ENCODE measurements around the gene HES6. TPM values are rescaled to one million over a fixed set of nuclear protein-coding genes. Genes with fewer than 3 reads are reported as not detected.
A peak's percentile ranks its signal among the peaks of the same experiment; 100 is the strongest.

HES6 gene
- total RNA-seq: 6.1 TPM

DNA sequence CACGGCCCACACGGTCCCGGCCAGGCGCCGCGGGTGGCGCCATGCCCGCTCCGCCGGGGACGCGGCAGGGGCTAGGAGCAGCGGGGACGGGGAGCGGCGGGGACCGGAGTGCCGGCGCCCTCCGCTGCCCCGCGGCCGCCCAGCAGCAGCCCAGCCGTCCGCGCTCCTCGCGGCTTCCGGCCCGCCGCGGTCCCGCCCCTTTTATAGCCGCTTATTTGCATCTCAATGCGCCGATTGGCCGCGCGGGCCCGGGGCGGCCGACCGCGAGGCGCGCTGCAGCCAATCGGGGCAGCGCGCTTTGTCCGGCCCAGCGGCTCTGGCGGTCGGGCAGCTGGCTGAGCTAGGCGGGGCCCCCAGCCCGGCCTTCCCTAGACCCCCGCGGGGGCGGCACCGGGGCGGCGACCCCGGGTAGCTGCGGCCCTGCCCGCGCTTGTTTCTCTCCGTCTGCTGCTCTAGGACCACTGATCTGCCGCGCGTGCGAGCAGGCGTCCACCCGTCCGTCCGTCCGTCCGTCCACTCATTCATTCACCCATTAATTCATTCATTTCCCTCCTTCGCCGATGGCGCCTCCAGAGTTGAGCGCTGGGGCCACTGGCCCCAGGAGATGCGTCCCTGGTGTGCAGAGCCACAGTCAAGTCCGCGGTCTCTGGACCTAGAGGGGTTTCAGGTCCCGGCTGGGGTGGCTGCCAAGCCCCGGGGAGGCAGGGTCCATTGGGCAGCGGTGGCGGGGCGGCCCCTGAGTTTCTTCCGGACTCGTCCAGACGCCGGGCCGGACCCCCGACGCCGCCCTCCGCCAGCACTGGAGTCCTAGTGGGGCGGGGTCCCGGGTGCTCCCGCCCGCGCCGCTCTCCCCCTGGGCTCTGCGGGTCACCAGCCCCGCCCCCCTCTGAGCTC is at the start of gene HES6:
HES6 (minus strand) TSS at position 176 of the 894 bp plus-strand sequence; CDS start at position 43, 133 bp downstream.
- ATAC-seq (peak; percentile 92), DNase-seq (ENCODE audit: low spot score) (peak; percentile 92)
- intact Hi-C loops (cut with DNase I): no loop called here

- ATAC-seq: no peak
- peak; percentile 53 for DNase-seq (ENCODE audit: low spot score)
- intact Hi-C loops (cut with DNase I): no loop called here
Observed at GRCh38 chr2:238289574-238289973, 49.7 kb upstream of the HES6 start.

- DNase-seq (ENCODE audit: low spot score) (peak; percentile 98), ATAC-seq (peak; percentile 88)
- intact Hi-C loops (cut with DNase I): no loop called here
Observed at GRCh38 chr2:238288650-238289573, 49.1 kb upstream of the HES6 start.

DNA sequence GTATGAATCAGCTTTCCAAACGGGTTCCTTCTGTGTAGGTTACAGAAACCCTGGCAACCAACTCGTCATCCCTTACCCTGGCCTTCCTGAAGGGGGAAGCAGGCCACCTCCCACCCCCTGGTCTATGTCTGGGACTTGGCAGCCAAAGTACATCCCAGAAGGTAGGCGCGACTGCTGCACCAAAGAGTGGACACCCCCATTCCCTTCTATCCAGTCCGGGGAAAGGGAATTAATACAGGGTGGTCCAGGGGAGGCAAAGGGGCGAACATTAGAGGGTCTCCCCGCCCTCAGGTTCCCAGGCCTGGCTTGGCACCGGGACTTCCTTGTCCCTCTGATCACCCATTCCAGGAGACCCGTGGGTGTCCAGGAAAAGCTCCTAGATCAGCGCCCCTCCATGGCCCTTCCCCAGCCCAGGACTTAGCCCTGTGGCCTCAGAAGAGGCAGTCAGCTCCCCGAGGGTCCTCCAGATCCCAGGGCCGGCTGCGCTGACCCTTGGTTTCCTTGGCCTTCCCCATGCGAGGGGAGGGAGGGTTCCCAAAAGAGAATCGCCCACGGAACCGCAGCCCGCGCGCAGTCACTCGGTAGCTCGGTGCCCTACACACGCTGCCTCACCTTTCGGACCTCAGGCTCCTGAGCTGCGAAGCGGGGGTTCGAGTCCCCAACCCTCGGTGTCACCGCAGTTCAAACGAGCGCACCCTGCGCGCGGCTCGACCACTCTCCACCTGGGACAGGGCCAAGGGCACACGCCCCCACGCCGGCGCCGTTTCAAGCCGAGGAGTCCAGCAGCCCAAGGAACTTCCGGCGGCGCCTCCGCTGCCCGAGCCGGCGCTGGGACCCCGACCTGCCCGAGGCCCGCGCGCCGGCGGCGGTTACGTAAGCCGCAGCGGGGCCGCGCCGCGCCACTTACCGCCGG is 48.2 kb upstream of the HES6 start, which contains the start of gene PER2:
PER2 (minus strand) TSS at position 874 of the 913 bp plus-strand sequence. CDS start 10,674 bp downstream, outside the sequence.
- DNase-seq (ENCODE audit: low spot score): peak; percentile 78

GRCh38 chr2:238286987-238287736 is 47.3 kb upstream of the HES6 start:
- DNase-seq (ENCODE audit: low spot score) (peak; percentile 58), ATAC-seq (no peak)
- intact Hi-C loops (cut with DNase I): no loop called here

More for the DNA sequence above, 48.2 kb upstream of the HES6 start, which contains the start of gene PER2:
- intact Hi-C loops (cut with DNase I): no loop called here
- peak; percentile 41 for ATAC-seq

- ATAC-seq: peak; percentile 59
- DNase-seq (ENCODE audit: low spot score): no peak
- intact Hi-C loops (cut with DNase I): no loop called here
Observed at GRCh38 chr2:238286551-238286950, 46.7 kb upstream of the HES6 start.

GRCh38 chr2:238286095-238286494 is 46.3 kb upstream of the HES6 start:
- ATAC-seq: no peak
- DNase-seq (ENCODE audit: low spot score): no peak
- intact Hi-C loops (cut with DNase I): no loop called here

- DNase-seq (ENCODE audit: low spot score): peak; percentile 88
- ATAC-seq: peak; percentile 81
- intact Hi-C loops (cut with DNase I): no loop called here
Observed at GRCh38 chr2:238285653-238286082, 45.8 kb upstream of the HES6 start.

- ATAC-seq: no peak
- DNase-seq (ENCODE audit: low spot score): no peak
- intact Hi-C loops (cut with DNase I): no loop called here
Observed at GRCh38 chr2:238284802-238285515, 45.1 kb upstream of the HES6 start.

DNA sequence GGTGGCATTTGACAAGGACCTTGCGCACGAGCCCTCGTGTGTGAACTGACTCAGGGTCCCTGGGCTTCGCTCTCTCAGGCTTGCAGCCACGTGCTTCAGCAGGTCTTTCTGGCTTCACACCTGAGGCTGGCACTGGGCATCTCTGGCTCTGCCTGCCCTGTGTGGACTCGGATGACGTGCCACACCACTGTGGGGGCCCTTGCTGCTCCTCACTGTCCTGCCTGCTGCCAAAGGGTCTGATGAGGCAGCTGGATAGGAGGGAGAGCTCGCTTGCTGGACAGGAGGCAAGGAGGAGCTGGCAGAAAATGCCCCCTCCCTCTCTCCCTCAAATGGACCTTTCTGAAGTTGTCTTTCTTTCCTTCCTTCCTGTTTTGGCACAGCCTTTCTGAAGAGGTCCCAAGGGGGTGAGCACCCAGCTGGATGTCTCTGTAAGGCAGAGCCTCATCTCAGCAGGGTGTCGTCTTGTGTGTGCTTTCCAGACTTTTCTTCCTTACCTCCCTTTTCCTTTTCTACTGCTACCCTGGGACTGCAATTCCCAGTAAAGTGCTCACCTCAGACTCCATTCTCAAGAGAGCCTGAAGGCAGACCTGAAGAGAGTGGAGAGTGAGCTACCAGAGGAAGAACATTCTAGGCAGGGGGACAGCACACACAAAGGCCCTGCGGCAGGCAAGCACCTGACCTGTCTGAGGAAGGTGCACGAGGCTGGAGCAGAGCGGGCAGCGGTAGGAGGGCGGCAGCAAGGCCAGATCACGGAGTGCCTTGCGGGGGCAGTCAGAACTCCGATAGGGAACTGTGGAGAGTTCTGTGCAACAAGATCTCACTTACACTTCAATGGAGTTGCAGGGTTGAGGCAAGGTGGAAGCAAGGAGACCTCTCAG is 43.3 kb upstream of the HES6 start:
- ATAC-seq (no peak), DNase-seq (ENCODE audit: low spot score) (no peak)
- intact Hi-C loops (cut with DNase I): no loop called here

GRCh38 chr2:238281826-238282480 is 42.1 kb upstream of the HES6 start:
- intact Hi-C loops (cut with DNase I): no loop called here
- ATAC-seq (no peak), DNase-seq (ENCODE audit: low spot score) (no peak)

DNA sequence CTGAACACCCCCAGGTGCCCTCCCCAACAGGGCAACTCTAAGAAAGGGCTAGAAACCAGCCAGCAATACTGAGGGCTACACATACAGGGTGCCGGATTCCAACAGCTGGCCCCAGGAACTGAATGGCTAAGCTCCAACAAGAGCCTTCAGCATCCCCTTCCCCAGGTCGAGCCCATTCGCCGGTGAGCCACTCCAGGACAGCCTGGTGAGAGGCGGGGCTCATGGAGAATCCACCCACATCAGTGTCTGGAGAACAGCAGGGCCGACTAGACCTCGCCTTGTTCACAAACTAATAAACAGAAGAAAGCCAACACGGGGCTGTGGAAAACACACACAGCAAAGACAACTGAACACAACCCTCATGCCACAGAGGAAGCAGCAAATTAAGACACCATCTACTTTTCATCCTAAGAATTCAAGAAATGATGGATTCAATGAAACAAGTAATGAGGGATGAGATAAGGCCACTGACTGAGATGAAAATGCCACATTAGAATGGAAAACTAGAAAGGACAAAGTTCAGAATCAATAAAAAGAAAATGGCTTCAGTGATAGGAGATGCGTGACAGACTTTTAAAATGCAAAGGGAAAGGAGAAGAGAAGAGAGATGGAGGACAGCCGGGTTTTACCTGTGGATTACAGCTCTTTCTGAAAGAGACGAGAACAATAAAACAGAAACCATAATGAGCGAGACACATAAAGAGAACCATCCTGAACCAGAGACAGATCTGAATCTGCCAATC is 40.4 kb upstream of the HES6 start:
- intact Hi-C loops (cut with DNase I): no loop called here
- no peak for ATAC-seq
- DNase-seq (ENCODE audit: low spot score): no peak

GRCh38 chr2:238279324-238279682 is 39.5 kb upstream of the HES6 start:
- no peak for DNase-seq (ENCODE audit: low spot score)
- intact Hi-C loops (cut with DNase I): no loop called here
- ATAC-seq: no peak

DNA sequence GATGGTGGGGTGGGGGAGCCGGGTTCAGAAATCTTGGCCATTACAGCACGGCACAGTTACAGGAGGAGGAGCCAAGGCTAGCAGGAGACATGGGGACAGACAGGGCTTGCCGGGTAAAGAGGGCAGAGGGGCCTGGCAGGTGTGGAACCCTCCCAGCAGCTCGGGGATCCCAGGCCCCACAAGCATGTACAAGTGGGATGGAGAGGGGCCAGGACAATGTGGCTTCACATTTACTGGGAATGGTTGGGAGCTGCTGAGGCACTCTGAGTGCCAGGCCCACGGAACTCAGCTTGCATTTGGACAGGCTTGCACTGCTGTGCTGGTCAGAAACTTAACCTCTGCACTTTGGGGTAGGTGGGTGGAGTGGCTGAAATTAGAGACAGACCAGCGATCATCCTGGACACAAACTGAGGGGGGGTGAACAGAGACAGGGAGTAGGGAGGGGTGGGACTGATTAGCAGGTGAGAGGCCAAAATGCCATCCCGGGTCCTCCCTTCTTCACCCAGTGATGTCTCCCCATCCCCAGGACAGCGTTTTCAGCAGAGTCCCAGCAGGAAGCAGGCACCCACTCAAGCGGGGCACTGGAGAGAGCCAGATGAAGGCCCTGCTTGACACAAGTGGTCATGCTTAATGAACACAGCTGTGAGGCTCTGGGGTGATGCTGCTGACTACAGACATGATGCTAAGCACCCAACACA is 38.9 kb upstream of the HES6 start:
- ATAC-seq (peak; percentile 13), DNase-seq (ENCODE audit: low spot score) (no peak)
- intact Hi-C loops (cut with DNase I): no loop called here

GRCh38 chr2:238277695-238278094 is 37.9 kb upstream of the HES6 start:
- DNase-seq (ENCODE audit: low spot score) (no peak), ATAC-seq (no peak)
- intact Hi-C loops (cut with DNase I): no loop called here

Measured in sciatic nerve (tissue), 2 donors.